GM23338 (cell line): ENCODE results near the gene DYNLT2. TPM values are rescaled to one million over a fixed set of nuclear protein-coding genes. Genes with fewer than 3 reads are reported as not detected.

Experiments used
- ATAC-seq: fragments of 200-7000 bp; cut with Tn5 transposase; 3 replicates; pipeline ENCODE4 v1.9.1; 2020
- DNase-seq: peaks from one replicate; pipeline ENCODE4 v3.0.0-alpha.2; 2015; ENCODE audit warnings: low spot score
- H2AFZ ChIP-seq: fragments of 200-600 bp; sonication (generic); 2 replicates; pipeline ENCODE4 v1.8.0; 2016; ENCODE audit warnings: antibody characterized with exemption, mild to moderate bottlenecking, moderate library complexity
- H3F3A ChIP-seq: fragments of 200-600 bp; sonication (generic); replicated peaks from 2 replicates; pipeline ENCODE4 v1.8.0; 2017; ENCODE audit warnings: antibody characterized with exemption, mixed run types, low read depth
- H3K27ac ChIP-seq: fragments of 200-600 bp; sonication (generic); 2 replicates; pipeline ENCODE4 v1.6.1; 2016; ENCODE audit warnings: low read depth
- H3K27me3 ChIP-seq: fragments of 200-600 bp; sonication (generic); 2 replicates; pipeline ENCODE4 v1.8.0; 2016; ENCODE audit warnings: mild to moderate bottlenecking, mixed run types, moderate library complexity; ENCODE audit not compliant: insufficient read depth
- H3K36me3 ChIP-seq: fragments of 200-600 bp; sonication (generic); 2 replicates; pipeline ENCODE4 v1.8.0; 2016; ENCODE audit warnings: mild to moderate bottlenecking; ENCODE audit not compliant: insufficient read depth
- H3K4me1 ChIP-seq: fragments of 200-600 bp; sonication (generic); 2 replicates; pipeline ENCODE4 v1.8.0; 2016; ENCODE audit warnings: mild to moderate bottlenecking, moderate library complexity; ENCODE audit not compliant: insufficient read depth
- H3K4me2 ChIP-seq: fragments of 200-600 bp; sonication (generic); 2 replicates; pipeline ENCODE4 v1.7.1; 2017; ENCODE audit warnings: mixed run types
- H3K4me3 ChIP-seq: fragments of 200-600 bp; sonication (generic); 2 replicates; pipeline ENCODE4 v1.6.1; 2016; ENCODE audit warnings: mixed run types
- H3K79me2 ChIP-seq: fragments of 200-600 bp; sonication (generic); replicated peaks from 2 replicates; pipeline ENCODE4 v1.8.0; 2017; ENCODE audit warnings: mild to moderate bottlenecking; ENCODE audit not compliant: insufficient read depth
- H3K9me2 ChIP-seq: fragments of 200-600 bp; sonication (generic); 2 replicates; pipeline ENCODE4 v1.8.0; 2017; ENCODE audit not compliant: insufficient read depth
- H4K20me1 ChIP-seq: fragments of 200-600 bp; sonication (generic); replicated peaks from 2 replicates; pipeline ENCODE4 v1.8.0; 2017; ENCODE audit warnings: mild to moderate bottlenecking; ENCODE audit not compliant: insufficient read depth
- H3K27ac Mint-ChIP-seq: 2 replicates; pipeline ENCODE4 v1.8.0; 2020; ENCODE audit warnings: inconsistent platforms, mild to moderate bottlenecking, moderate library complexity, mixed read lengths
- H3K27me3 Mint-ChIP-seq: 3 replicates; pipeline ENCODE4 v1.8.0; 2022; ENCODE audit warnings: low read depth, mild to moderate bottlenecking, moderate library complexity, mixed read lengths, inconsistent platforms; ENCODE audit not compliant: insufficient read depth, poor library complexity
- H3K36me3 Mint-ChIP-seq: 3 replicates; pipeline ENCODE4 v1.8.0; 2021; ENCODE audit warnings: low read depth, mild to moderate bottlenecking, inconsistent platforms, moderate library complexity, mixed read lengths
- H3K4me1 Mint-ChIP-seq: 3 replicates; pipeline ENCODE4 v1.8.0; 2020; ENCODE audit warnings: mild to moderate bottlenecking, inconsistent platforms, mixed read lengths
- H3K4me3 Mint-ChIP-seq: 3 replicates; pipeline ENCODE4 v1.8.0; 2021; ENCODE audit warnings: moderate library complexity, mild to moderate bottlenecking, inconsistent platforms, mixed read lengths
- H3K9me3 Mint-ChIP-seq: 3 replicates; pipeline ENCODE4 v1.8.0; 2020; ENCODE audit warnings: moderate library complexity, mild to moderate bottlenecking, inconsistent platforms, mixed read lengths
- CREB1 ChIP-seq: fragments of 250-450 bp; sonication (Bioruptor Pico); IDR thresholded peaks from 2 replicates; pipeline ENCODE4 v1.5.0; 2020; ENCODE audit warnings: low read depth, mild to moderate bottlenecking, moderate library complexity
- CTCF ChIP-seq, 2 experiments: fragments of 200-600 bp in 1 of 2; sonication (generic) in 1 of 2; conservative IDR thresholded peaks; 2 replicates each; pipeline versions ENCODE4 v1.5.1 to v1.6.1; 2016 to 2017; ENCODE audit warnings: antibody characterized with exemption in 2 of 2, low read depth in 2 of 2, mild to moderate bottlenecking in 2 of 2, moderate library complexity in 1 of 2
- EZH2 ChIP-seq: fragments of 200-600 bp; sonication (generic); IDR thresholded peaks from one replicate; pipeline ENCODE4 v1.8.0; 2017; ENCODE audit warnings: antibody characterized with exemption, mild to moderate bottlenecking, low read depth; ENCODE audit not compliant: unreplicated experiment
- JUNB ChIP-seq: IDR thresholded peaks from one replicate; pipeline ENCODE4 v1.6.1; 2016; ENCODE audit warnings: antibody characterized with exemption; ENCODE audit not compliant: unreplicated experiment
- NANOG ChIP-seq: IDR thresholded peaks from 2 replicates; pipeline ENCODE4 v1.6.1; 2016; ENCODE audit warnings: antibody characterized with exemption, borderline replicate concordance
- STAT1 ChIP-seq: IDR thresholded peaks from one replicate; pipeline ENCODE4 v1.6.1; 2016; ENCODE audit warnings: antibody characterized with exemption; ENCODE audit not compliant: unreplicated experiment
- ZNF114 ChIP-seq: fragments of 250-450 bp; sonication (Bioruptor Pico); IDR thresholded peaks from 2 replicates; pipeline ENCODE4 v1.5.0; 2020; ENCODE audit warnings: mild to moderate bottlenecking, moderate library complexity
- ZNF331 ChIP-seq: fragments of 250-450 bp; sonication (Bioruptor Pico); IDR thresholded peaks from 2 replicates; pipeline ENCODE4 v1.5.0; 2020; ENCODE audit warnings: low read depth, mild to moderate bottlenecking, moderate library complexity
- polyA plus RNA-seq: library from polyadenylated mRNA; unstranded; fragments of >200 nt; fragmentation: Nextera tagmentation; extraction: Ambion mirVana; gene quantifications from 2 replicates; pipeline ENCODE4 v1.2.1, GENCODE V29; 2016
- total RNA-seq: library from RNA; depleted of rRNA; stranded (reverse); fragments of >200 nt; shearing (Covaris generic); gene quantifications from 2 replicates; pipeline ENCODE4 v1.2.3, GENCODE V29; 2014
- TF ChIP-seq, protein P1 (sequence below): fragments of 250-450 bp; sonication (Bioruptor Pico); IDR thresholded peaks from 2 replicates; pipeline ENCODE4 v1.5.0; 2020; ENCODE audit warnings: mild to moderate bottlenecking, moderate library complexity
- TF ChIP-seq, protein P2 (sequence below): IDR thresholded peaks from 2 replicates; pipeline ENCODE4 v1.6.1; 2016; ENCODE audit warnings: antibody characterized with exemption

DYNLT2 gene
- total and polyA plus RNA-seq, 2 experiments from 2014 or later, result 2.8 to 4.4 TPM

GRCh38 chr6:169798764-169799473 is 47.5 kb upstream of the DYNLT2 start (continued):
- TF ChIP-seq, protein P1, sequence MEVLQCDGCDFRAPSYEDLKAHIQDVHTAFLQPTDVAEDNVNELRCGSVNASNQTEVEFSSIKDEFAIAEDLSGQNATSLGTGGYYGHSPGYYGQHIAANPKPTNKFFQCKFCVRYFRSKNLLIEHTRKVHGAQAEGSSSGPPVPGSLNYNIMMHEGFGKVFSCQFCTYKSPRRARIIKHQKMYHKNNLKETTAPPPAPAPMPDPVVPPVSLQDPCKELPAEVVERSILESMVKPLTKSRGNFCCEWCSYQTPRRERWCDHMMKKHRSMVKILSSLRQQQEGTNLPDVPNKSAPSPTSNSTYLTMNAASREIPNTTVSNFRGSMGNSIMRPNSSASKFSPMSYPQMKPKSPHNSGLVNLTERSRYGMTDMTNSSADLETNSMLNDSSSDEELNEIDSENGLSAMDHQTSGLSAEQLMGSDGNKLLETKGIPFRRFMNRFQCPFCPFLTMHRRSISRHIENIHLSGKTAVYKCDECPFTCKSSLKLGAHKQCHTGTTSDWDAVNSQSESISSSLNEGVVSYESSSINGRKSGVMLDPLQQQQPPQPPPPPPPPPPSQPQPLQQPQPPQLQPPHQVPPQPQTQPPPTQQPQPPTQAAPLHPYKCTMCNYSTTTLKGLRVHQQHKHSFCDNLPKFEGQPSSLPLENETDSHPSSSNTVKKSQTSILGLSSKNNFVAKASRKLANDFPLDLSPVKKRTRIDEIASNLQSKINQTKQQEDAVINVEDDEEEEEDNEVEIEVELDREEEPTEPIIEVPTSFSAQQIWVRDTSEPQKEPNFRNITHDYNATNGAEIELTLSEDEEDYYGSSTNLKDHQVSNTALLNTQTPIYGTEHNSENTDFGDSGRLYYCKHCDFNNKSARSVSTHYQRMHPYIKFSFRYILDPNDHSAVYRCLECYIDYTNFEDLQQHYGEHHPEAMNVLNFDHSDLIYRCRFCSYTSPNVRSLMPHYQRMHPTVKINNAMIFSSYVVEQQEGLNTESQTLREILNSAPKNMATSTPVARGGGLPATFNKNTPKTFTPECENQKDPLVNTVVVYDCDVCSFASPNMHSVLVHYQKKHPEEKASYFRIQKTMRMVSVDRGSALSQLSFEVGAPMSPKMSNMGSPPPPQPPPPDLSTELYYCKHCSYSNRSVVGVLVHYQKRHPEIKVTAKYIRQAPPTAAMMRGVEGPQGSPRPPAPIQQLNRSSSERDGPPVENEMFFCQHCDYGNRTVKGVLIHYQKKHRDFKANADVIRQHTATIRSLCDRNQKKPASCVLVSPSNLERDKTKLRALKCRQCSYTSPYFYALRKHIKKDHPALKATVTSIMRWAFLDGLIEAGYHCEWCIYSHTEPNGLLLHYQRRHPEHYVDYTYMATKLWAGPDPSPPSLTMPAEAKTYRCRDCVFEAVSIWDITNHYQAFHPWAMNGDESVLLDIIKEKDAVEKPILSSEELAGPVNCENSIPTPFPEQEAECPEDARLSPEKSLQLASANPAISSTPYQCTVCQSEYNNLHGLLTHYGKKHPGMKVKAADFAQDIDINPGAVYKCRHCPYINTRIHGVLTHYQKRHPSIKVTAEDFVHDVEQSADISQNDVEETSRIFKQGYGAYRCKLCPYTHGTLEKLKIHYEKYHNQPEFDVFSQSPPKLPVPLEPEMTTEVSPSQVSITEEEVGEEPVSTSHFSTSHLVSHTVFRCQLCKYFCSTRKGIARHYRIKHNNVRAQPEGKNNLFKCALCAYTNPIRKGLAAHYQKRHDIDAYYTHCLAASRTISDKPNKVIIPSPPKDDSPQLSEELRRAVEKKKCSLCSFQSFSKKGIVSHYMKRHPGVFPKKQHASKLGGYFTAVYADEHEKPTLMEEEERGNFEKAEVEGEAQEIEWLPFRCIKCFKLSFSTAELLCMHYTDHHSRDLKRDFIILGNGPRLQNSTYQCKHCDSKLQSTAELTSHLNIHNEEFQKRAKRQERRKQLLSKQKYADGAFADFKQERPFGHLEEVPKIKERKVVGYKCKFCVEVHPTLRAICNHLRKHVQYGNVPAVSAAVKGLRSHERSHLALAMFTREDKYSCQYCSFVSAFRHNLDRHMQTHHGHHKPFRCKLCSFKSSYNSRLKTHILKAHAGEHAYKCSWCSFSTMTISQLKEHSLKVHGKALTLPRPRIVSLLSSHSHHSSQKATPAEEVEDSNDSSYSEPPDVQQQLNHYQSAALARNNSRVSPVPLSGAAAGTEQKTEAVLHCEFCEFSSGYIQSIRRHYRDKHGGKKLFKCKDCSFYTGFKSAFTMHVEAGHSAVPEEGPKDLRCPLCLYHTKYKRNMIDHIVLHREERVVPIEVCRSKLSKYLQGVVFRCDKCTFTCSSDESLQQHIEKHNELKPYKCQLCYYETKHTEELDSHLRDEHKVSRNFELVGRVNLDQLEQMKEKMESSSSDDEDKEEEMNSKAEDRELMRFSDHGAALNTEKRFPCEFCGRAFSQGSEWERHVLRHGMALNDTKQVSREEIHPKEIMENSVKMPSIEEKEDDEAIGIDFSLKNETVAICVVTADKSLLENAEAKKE (CRISPR knock-in tag), result no peak
- TF ChIP-seq, protein P2, sequence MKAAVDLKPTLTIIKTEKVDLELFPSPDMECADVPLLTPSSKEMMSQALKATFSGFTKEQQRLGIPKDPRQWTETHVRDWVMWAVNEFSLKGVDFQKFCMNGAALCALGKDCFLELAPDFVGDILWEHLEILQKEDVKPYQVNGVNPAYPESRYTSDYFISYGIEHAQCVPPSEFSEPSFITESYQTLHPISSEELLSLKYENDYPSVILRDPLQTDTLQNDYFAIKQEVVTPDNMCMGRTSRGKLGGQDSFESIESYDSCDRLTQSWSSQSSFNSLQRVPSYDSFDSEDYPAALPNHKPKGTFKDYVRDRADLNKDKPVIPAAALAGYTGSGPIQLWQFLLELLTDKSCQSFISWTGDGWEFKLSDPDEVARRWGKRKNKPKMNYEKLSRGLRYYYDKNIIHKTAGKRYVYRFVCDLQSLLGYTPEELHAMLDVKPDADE, result no peak

DNA sequence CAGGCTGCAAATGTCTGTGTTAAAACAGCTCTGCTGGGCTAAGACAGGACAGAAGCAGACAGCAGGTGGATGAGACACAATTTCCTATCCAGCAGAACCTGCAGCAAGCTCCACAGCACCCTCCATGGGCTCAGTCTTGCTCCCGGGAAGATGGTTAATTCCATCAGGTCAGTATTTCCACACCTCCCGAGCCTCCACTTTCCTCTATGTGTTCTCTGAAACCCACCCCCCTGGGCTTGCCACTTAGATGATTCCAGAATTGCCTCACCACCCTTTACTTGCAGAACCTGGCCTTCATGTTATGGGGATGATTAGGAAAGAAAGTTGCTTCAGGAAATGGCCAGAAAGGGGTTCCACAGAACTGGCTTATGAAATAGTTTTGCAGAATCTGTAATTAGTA is 43.8 kb upstream of the DYNLT2 start:
- no peak overlapping the region for H3K4me2 ChIP-seq
- Mint-ChIP-seq H3K27ac (no peak overlapping the region), H3K9me3 (no peaks in the 10 kb centered on the region), H3K27me3 (peaks cover 7% of the 10 kb centered on the region), H3K4me3 (no peak overlapping the region), H3K4me1 (peaks cover 6% of the 10 kb centered on the region; the same call in 2 of the 3 replicates), H3K36me3 (no peaks in the 10 kb centered on the region)
- H3K79me2 ChIP-seq, result no peaks in the 10 kb centered on the region
- H3F3A ChIP-seq, result no peaks in the 10 kb centered on the region
- H3K4me1 ChIP-seq, result no peaks in the 10 kb centered on the region
- no peak for DNase-seq
- ATAC-seq, result no peak
- H2AFZ ChIP-seq, result no peak overlapping the region
- peaks cover 10% of the 10 kb centered on the region for H3K27me3 ChIP-seq
- H3K36me3 ChIP-seq, result no peaks in the 10 kb centered on the region
- no peak overlapping the region for H3K27ac ChIP-seq
- no peaks in the 10 kb centered on the region for H3K9me2 ChIP-seq
- H3K4me3 ChIP-seq, result no peak overlapping the region
- H4K20me1 ChIP-seq, result no peaks in the 10 kb centered on the region
- TF ChIP-seq ZNF331, result no peak
- no peak for TF ChIP-seq STAT1
- no peak for TF ChIP-seq ZNF114 (CRISPR knock-in tag)
- no peak for TF ChIP-seq NANOG
- TF ChIP-seq, protein P2, result no peak
- TF ChIP-seq JUNB, result no peak
- TF ChIP-seq CTCF (conservative IDR thresholded peaks at IDR 0.05; ENCODE audit: low read depth in 2 of 2), result no peak
- TF ChIP-seq EZH2, result no peak
- no peak for TF ChIP-seq CREB1 (CRISPR knock-in tag)
